Small intestine (tissue), 7 donors: ENCODE data around the gene TMEM62. TPM values are rescaled to one million over a fixed set of nuclear protein-coding genes. Genes with fewer than 3 reads are reported as not detected.

Source experiments
- DNase-seq, 2 donors: peaks; one replicate each; pipeline versions ENCODE4 v3.0.0 to v3.0.0-alpha.2; 2013
- FAIRE-seq: peaks from 2 replicates; lab custom pipeline; 2012; peaks lifted over from hg19 to GRCh38; lab: Jason Lieb, UNC
- H3K27ac ChIP-seq, 3 donors: one replicate each; pipeline ENCODE4 v1.5.1; 2013; ENCODE audit warnings: low read length in 2 of 3, mild to moderate bottlenecking in 2 of 3, control low read depth in 1 of 3, inconsistent platforms in 1 of 3, low read depth in 1 of 3, moderate library complexity in 1 of 3
- H3K27me3 ChIP-seq, 3 donors: one replicate each; pipeline ENCODE4 v1.6.1; 2013; ENCODE audit warnings: low read length in 3 of 3, inconsistent platforms in 1 of 3; ENCODE audit not compliant: control insufficient read depth in 3 of 3, insufficient read depth in 3 of 3
- H3K36me3 ChIP-seq, 3 donors: one replicate each; pipeline ENCODE4 v1.6.1; 2013; ENCODE audit warnings: low read length in 3 of 3, inconsistent platforms in 1 of 3, low read depth in 1 of 3, mild to moderate bottlenecking in 1 of 3, moderate library complexity in 1 of 3; ENCODE audit not compliant: control insufficient read depth in 3 of 3, insufficient read depth in 2 of 3
- H3K4me1 ChIP-seq, 3 donors: one replicate each; pipeline ENCODE4 v1.6.1; 2013; ENCODE audit warnings: low read length in 2 of 3, inconsistent platforms in 1 of 3, low read depth in 1 of 3, mild to moderate bottlenecking in 1 of 3, moderate library complexity in 1 of 3; ENCODE audit not compliant: control insufficient read depth in 3 of 3, insufficient read depth in 2 of 3
- H3K4me3 ChIP-seq, 3 donors: one replicate each; pipeline ENCODE4 v1.5.1; 2013; ENCODE audit warnings: low read length in 3 of 3, control low read depth in 1 of 3, inconsistent platforms in 1 of 3, low read depth in 1 of 3, mild to moderate bottlenecking in 1 of 3, moderate library complexity in 1 of 3
- H3K9me3 ChIP-seq, 2 donors: one replicate each; pipeline ENCODE4 v1.6.1; 2013; ENCODE audit warnings: low read depth in 1 of 2, low read length in 1 of 2; ENCODE audit not compliant: control insufficient read depth in 2 of 2, insufficient read depth in 1 of 2
- WGBS, 3 donors: extraction: QIAGEN DNeasy Blood & Tissue Kit; methylation state at CpG; one replicate each; pipeline ENCODE4 v1.1.7; 2013; 5-methylcytosine and 5-hydroxymethylcytosine counted together
- polyA plus RNA-seq, 4 donors: library from polyadenylated mRNA; stranded (reverse) in 3 of 4; unstranded in 1 of 4; fragments of 200-250 nt in 3 of 4; fragments of 120-200 nt in 1 of 4; gene quantifications; one replicate each; pipeline versions ENCODE4 v1.2.1 to v1.2.3, GENCODE V29; 2013
- donor health status: healthy with polysubstance abuse.
- donor health status: control.
- donor health status: control.
- donor health status: Bipolar disorder and iron deficiency.
- donor health status: healthy.

The TMEM62 gene
- polyA plus RNA-seq, 4 donors, result 21.3 to 36.6 (median 30.3) TPM

GRCh38 chr15:43226436-43227305 lies 93.3 kb downstream of the TMEM62 start:
- FAIRE-seq (no peak), DNase-seq (no peak)
- Histone ChIP-seq H3K4me3 (no peak overlapping the region), H3K4me1 (no peaks in the 10 kb centered on the region), H3K27me3 (peaks cover 0 to 5% (median 0%) of the 10 kb centered on the region in 3 donors), H3K27ac (no peak overlapping the region), H3K9me3 (no peaks in the 10 kb centered on the region), H3K36me3 (no peaks in the 10 kb centered on the region)
- WGBS, 3 donors, result 95 to 97% (median 96%) methylated on average over 43 to 57 of the region's 57 CpGs

- H3K4me3 ChIP-seq, result no peak overlapping the region
- FAIRE-seq (no peak), DNase-seq (no peak)
- peaks cover 0 to 5% (median 0%) of the 10 kb centered on the region in 3 donors for H3K27me3 ChIP-seq
- H3K36me3 ChIP-seq, result no peaks in the 10 kb centered on the region
- H3K9me3 ChIP-seq, result no peaks in the 10 kb centered on the region
- 78 to 86% (median 85%) methylated on average over 5 of the region's 5 CpGs for WGBS, 3 donors
- no peaks in the 10 kb centered on the region for H3K4me1 ChIP-seq
- H3K27ac ChIP-seq, result no peak overlapping the region
Measured at GRCh38 chr15:43229977-43230376, 96.6 kb downstream of the TMEM62 start.

GRCh38 chr15:43230640-43231115 lies 97.3 kb downstream of the TMEM62 start:
- Histone ChIP-seq H3K4me1 (no peaks in the 10 kb centered on the region), H3K27ac (no peak overlapping the region), H3K4me3 (no peak overlapping the region), H3K36me3 (no peaks in the 10 kb centered on the region), H3K9me3 (no peaks in the 10 kb centered on the region), H3K27me3 (peaks cover 0 to 5% (median 0%) of the 10 kb centered on the region in 3 donors)
- DNase-seq (no peak), FAIRE-seq (no peak)
- 44 to 65% (median 53%) methylated on average over 2 of the region's 2 CpGs for WGBS, 3 donors

- Histone ChIP-seq H3K9me3 (no peaks in the 10 kb centered on the region), H3K27ac (no peak overlapping the region), H3K27me3 (peaks cover 0 to 5% (median 0%) of the 10 kb centered on the region in 3 donors), H3K4me1 (no peaks in the 10 kb centered on the region), H3K36me3 (no peaks in the 10 kb centered on the region), H3K4me3 (no peak overlapping the region)
- DNase-seq (no peak), FAIRE-seq (no peak)
- WGBS, 3 donors, result 80 to 88% (median 82%) methylated on average over 3 of the region's 3 CpGs
Measured at GRCh38 chr15:43232289-43232874, 99.0 kb downstream of the TMEM62 start.

Other genes with a start within 250 kb of the TMEM62 start
- 1 to 10 TPM in 2 of 4 donors, under 1 TPM in 2; 0.45 to 5.3 (median 1.4) TPM for gene TTBK2, start 212.8 kb upstream of the TMEM62 start, polyA plus RNA-seq
- gene UBR1, start 27.5 kb upstream of the TMEM62 start, polyA plus RNA-seq, result 10 to 100 TPM in 1 of 4 donors, 1 to 10 TPM in 3; 4.3 to 17.7 (median 6.4) TPM
- 10 to 100 TPM; 43.3 to 98.0 (median 75.3) TPM for gene CCNDBP1, start 51.8 kb downstream of the TMEM62 start, polyA plus RNA-seq
- under 1 TPM in 1 of 4 donors, not detected in 3; 0.34 TPM for gene EPB42, start 87.4 kb downstream of the TMEM62 start, polyA plus RNA-seq
- under 1 TPM in 2 of 4 donors, not detected in 2; 0.01 to 0.03 TPM for gene TGM5, start 133.3 kb downstream of the TMEM62 start, polyA plus RNA-seq
- gene TGM7, start 168.7 kb downstream of the TMEM62 start, polyA plus RNA-seq, result not detected
- 1 to 10 TPM; 3.2 to 8.1 (median 4.5) TPM for gene LCMT2, start 197.0 kb downstream of the TMEM62 start, polyA plus RNA-seq
- gene ZSCAN29, start 237.5 kb downstream of the TMEM62 start, polyA plus RNA-seq, result 10 to 100 TPM in 1 of 4 donors, 1 to 10 TPM in 3; 7.0 to 25.7 (median 8.4) TPM
- 10 to 100 TPM in 1 of 4 donors, 1 to 10 TPM in 3; 3.2 to 16.5 (median 6.1) TPM for gene TUBGCP4, start 237.5 kb downstream of the TMEM62 start, polyA plus RNA-seq